Mesendoderm (in vitro differentiated cells): ENCODE results near the gene PPP1R15A.
A peak's percentile ranks its signal among the peaks of the same experiment; 100 is the strongest.
"Not testable (repeated sequence)": the region's sequence is repeated elsewhere in the genome, so short reads cannot be mapped to it uniquely, and the experiment has no call there.

Experiments
- DNase-seq: peaks from one replicate; pipeline ENCODE4 v3.0.0; 2013
- H2AK5ac ChIP-seq: 2 replicates; pipeline ENCODE4 v1.6.1; 2013; ENCODE audit warnings: low read length, inconsistent platforms
- H2BK120ac ChIP-seq: 2 replicates; pipeline ENCODE4 v1.6.1; 2013; ENCODE audit warnings: low read depth, mild to moderate bottlenecking, low read length, moderate library complexity, mixed read lengths
- H2BK15ac ChIP-seq: replicated peaks from 2 replicates; pipeline ENCODE4 v1.6.1; 2013; ENCODE audit warnings: low read depth, mild to moderate bottlenecking, moderate library complexity
- H2BK5ac ChIP-seq: 2 replicates; pipeline ENCODE4 v1.6.1; 2013; ENCODE audit warnings: low read length, inconsistent platforms
- H3K18ac ChIP-seq: 2 replicates; pipeline ENCODE4 v1.6.1; 2013; ENCODE audit warnings: mild to moderate bottlenecking, low read length, mixed read lengths
- H3K23ac ChIP-seq: one replicate; pipeline ENCODE4 v1.6.1; 2013; ENCODE audit warnings: low read length
- H3K27ac ChIP-seq: 2 replicates; pipeline ENCODE4 v1.5.1; 2013; ENCODE audit warnings: low read depth, mild to moderate bottlenecking, inconsistent platforms, low read length, moderate library complexity
- H3K27me3 ChIP-seq: 2 replicates; pipeline ENCODE4 v1.6.1; 2013; ENCODE audit warnings: low read length, control low read depth, mild to moderate bottlenecking, inconsistent platforms; ENCODE audit not compliant: insufficient read depth, poor library complexity
- H3K36me3 ChIP-seq: 2 replicates; pipeline ENCODE4 v1.6.1; 2013; ENCODE audit warnings: low read length, inconsistent platforms; ENCODE audit not compliant: control insufficient read depth, insufficient read depth
- H3K4ac ChIP-seq: one replicate; pipeline ENCODE4 v1.6.1; 2013; ENCODE audit warnings: low read depth, mild to moderate bottlenecking, low read length, moderate library complexity
- H3K4me1 ChIP-seq: 2 replicates; pipeline ENCODE4 v1.6.1; 2013; ENCODE audit warnings: low read depth, low read length, inconsistent platforms; ENCODE audit not compliant: control insufficient read depth
- H3K4me2 ChIP-seq: 2 replicates; pipeline ENCODE4 v1.6.1; 2013; ENCODE audit warnings: low read length
- H3K4me3 ChIP-seq: 2 replicates; pipeline ENCODE4 v1.5.1; 2013; ENCODE audit warnings: mild to moderate bottlenecking, low read length
- H3K56ac ChIP-seq: one replicate; pipeline ENCODE4 v1.6.1; 2013; ENCODE audit warnings: low read length
- H3K79me1 ChIP-seq: 2 replicates; pipeline ENCODE4 v1.6.1; 2013; ENCODE audit warnings: low read length, inconsistent platforms
- H3K79me2 ChIP-seq: 2 replicates; pipeline ENCODE4 v1.6.1; 2013; ENCODE audit warnings: mild to moderate bottlenecking, low read length; ENCODE audit not compliant: control insufficient read depth, insufficient read depth
- H3K9ac ChIP-seq: 2 replicates; pipeline ENCODE4 v1.6.1; 2013; ENCODE audit warnings: low read length, inconsistent platforms
- H4K5ac ChIP-seq: one replicate; pipeline ENCODE4 v1.6.1; 2013; ENCODE audit warnings: low read length
- H4K8ac ChIP-seq: one replicate; pipeline ENCODE4 v1.6.1; 2013; ENCODE audit warnings: low read depth, mild to moderate bottlenecking, control low read depth, low read length, moderate library complexity
- WGBS: extraction: QIAGEN DNeasy Blood & Tissue Kit; methylation state at CpG from one replicate; pipeline ENCODE4 v1.1.7; 2013; ENCODE audit warnings: low lambda C conversion rate, missing lambda C conversion rate; ENCODE audit not compliant: insufficient coverage; ENCODE audit errors: extremely low coverage; 5-methylcytosine and 5-hydroxymethylcytosine counted together

PPP1R15A gene

GRCh38 chr19:48879025-48879637 lies 6.9 kb downstream of the PPP1R15A start:
- no peak overlapping the region for H3K4me2 ChIP-seq
- peaks cover 4% of the 10 kb centered on the region for H3K4me1 ChIP-seq
- H2BK5ac ChIP-seq, result no peak overlapping the region
- H3K18ac ChIP-seq, result no peak overlapping the region
- no peak overlapping the region for H2BK15ac ChIP-seq
- no peak overlapping the region for H2BK120ac ChIP-seq
- H3K4me3 ChIP-seq, result no peak overlapping the region
- no peak overlapping the region for H4K5ac ChIP-seq
- H3K56ac ChIP-seq, result no peak overlapping the region
- H3K36me3 ChIP-seq, result peaks cover 9% of the 10 kb centered on the region
- no peak overlapping the region for H2AK5ac ChIP-seq
- H4K8ac ChIP-seq, result no peak overlapping the region
- no peak for DNase-seq
- no peaks in the 10 kb centered on the region for H3K27me3 ChIP-seq
- no CpG with 5 or more reads among the region's 13 CpGs for WGBS
- no peak overlapping the region for H3K23ac ChIP-seq
- no peak overlapping the region for H3K27ac ChIP-seq
- peaks cover 14% of the 10 kb centered on the region for H3K79me2 ChIP-seq
- peaks cover 9% of the 10 kb centered on the region for H3K79me1 ChIP-seq
- no peak overlapping the region for H3K4ac ChIP-seq
- no peak overlapping the region for H3K9ac ChIP-seq

GRCh38 chr19:48879696-48880095 lies 7.5 kb downstream of the PPP1R15A start:
- H2BK5ac ChIP-seq, H3K23ac ChIP-seq, H3K36me3 ChIP-seq, H3K27me3 ChIP-seq, H3K4ac ChIP-seq, H2BK15ac ChIP-seq, H3K4me3 ChIP-seq, H3K4me1 ChIP-seq, H4K5ac ChIP-seq, H2AK5ac ChIP-seq, H3K56ac ChIP-seq, H3K79me1 ChIP-seq, DNase-seq, H3K27ac ChIP-seq, H2BK120ac ChIP-seq, H3K4me2 ChIP-seq, H3K79me2 ChIP-seq, H3K9ac ChIP-seq, H3K18ac ChIP-seq, H4K8ac ChIP-seq: not testable (repeated sequence)
- WGBS, result no CpG with 5 or more reads among the region's 9 CpGs

- Histone ChIP-seq H3K56ac (no peak overlapping the region), H3K18ac (no peak overlapping the region), H3K4ac (no peak overlapping the region), H4K5ac (no peak overlapping the region), H4K8ac (no peak overlapping the region), H3K23ac (no peak overlapping the region), H3K79me2 (no peaks in the 10 kb centered on the region), H2BK15ac (no peak overlapping the region), H3K27ac (no peak overlapping the region), H3K36me3 (no peaks in the 10 kb centered on the region), H2AK5ac (no peak overlapping the region), H3K27me3 (no peaks in the 10 kb centered on the region), H3K9ac (no peak overlapping the region), H2BK5ac (no peak overlapping the region), H3K79me1 (no peaks in the 10 kb centered on the region), H3K4me3 (no peak overlapping the region), H3K4me1 (no peaks in the 10 kb centered on the region), H3K4me2 (no peak overlapping the region), H2BK120ac (no peak overlapping the region)
- DNase-seq, result peak; percentile 71
- WGBS, result no CpG with 5 or more reads among the region's 30 CpGs
These were observed 9.8 kb downstream of the PPP1R15A start for GRCh38 chr19:48881741-48882657.

GRCh38 chr19:48883726-48884125 lies 11.5 kb downstream of the PPP1R15A start:
- Histone ChIP-seq H3K27me3 (no peaks in the 10 kb centered on the region), H2BK5ac (no peak overlapping the region), H3K4me2 (no peak overlapping the region), H3K79me1 (no peaks in the 10 kb centered on the region), H4K5ac (no peak overlapping the region), H3K4ac (no peak overlapping the region), H3K56ac (no peak overlapping the region), H4K8ac (no peak overlapping the region), H3K79me2 (no peaks in the 10 kb centered on the region), H3K36me3 (no peaks in the 10 kb centered on the region), H3K4me3 (no peak overlapping the region), H3K27ac (no peak overlapping the region), H3K9ac (no peak overlapping the region), H3K4me1 (no peaks in the 10 kb centered on the region), H2BK120ac (no peak overlapping the region), H3K23ac (no peak overlapping the region), H2BK15ac (no peak overlapping the region), H3K18ac (no peak overlapping the region), H2AK5ac (no peak overlapping the region)
- WGBS, result no CpG with 5 or more reads among the region's 7 CpGs
- DNase-seq, result no peak

DNA sequence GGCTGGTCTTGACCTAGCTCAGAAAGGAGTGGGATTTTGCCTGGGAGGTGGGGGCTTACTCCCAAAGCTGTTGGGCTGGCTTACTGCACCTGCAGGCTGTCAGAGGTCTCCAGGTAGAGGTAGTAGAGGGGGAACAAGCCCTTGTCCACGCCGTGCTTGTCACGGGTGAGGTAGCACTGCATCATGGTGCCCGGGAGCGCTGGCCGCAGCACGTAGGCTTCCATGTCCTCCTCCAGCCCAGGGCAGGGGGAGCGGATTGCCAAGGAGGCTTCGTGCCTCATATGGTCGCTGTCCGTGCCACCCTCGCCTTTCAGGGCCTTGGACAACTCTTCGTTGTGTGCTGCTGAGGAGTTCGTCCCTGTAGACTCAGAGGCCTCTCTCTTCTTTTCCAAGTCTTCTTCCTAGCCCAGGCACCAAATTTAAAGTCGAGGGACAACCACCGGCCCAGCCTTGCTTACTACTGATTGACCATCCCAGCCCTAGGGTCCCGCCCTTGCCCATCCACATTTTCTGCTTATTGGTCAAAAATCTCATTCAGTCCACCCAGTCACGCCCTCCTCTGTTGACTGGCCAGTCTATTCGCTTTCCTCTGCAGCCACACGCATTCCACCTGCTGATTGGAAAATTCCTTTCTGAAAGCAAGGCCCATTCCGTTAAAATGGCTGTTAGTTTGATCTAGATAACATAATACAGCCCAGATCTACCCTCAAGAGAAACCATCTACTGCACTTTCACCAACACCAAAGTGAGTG lies 15.8 kb downstream of the PPP1R15A start:
- no peak overlapping the region for H3K18ac ChIP-seq
- H3K27ac ChIP-seq, result no peak overlapping the region
- no peak overlapping the region for H3K4ac ChIP-seq
- no peak overlapping the region for H2AK5ac ChIP-seq
- no peak overlapping the region for H3K9ac ChIP-seq
- H3K23ac ChIP-seq, result no peak overlapping the region
- no peaks in the 10 kb centered on the region for H3K79me1 ChIP-seq
- no peaks in the 10 kb centered on the region for H3K36me3 ChIP-seq
- WGBS, result no CpG with 5 or more reads among the region's 21 CpGs
- H2BK15ac ChIP-seq, result no peak overlapping the region
- no peak overlapping the region for H3K4me3 ChIP-seq
- no peak overlapping the region for H3K4me2 ChIP-seq
- no peak overlapping the region for H2BK120ac ChIP-seq
- H3K4me1 ChIP-seq, result no peaks in the 10 kb centered on the region
- no peaks in the 10 kb centered on the region for H3K79me2 ChIP-seq
- H4K5ac ChIP-seq, result no peak overlapping the region
- no peak overlapping the region for H4K8ac ChIP-seq
- no peaks in the 10 kb centered on the region for H3K27me3 ChIP-seq
- H3K56ac ChIP-seq, result no peak overlapping the region
- peak; percentile 56 for DNase-seq
- no peak overlapping the region for H2BK5ac ChIP-seq
